Keratinocyte (primary cell): ENCODE measurements around the gene DENND6A.

ENCODE experiments used
- EZH2 ChIP-seq: IDR thresholded peaks from one replicate; pipeline ENCODE4 v1.6.1; 2012; ENCODE audit warnings: inconsistent platforms, mild to moderate bottlenecking, low read length, moderate library complexity
- TF ChIP-seq, protein P1 (sequence below), 3 experiments: IDR thresholded peaks in 1 of 3; conservative IDR thresholded peaks in 1 of 3; optimal IDR thresholded peaks in 1 of 3; 2 replicates in 2 of 3; 3 replicates in 1 of 3; pipeline versions ENCODE3 to v1.5.1; 2011; ENCODE audit warnings: low read length in 3 of 3, mild to moderate bottlenecking in 3 of 3, moderate library complexity in 2 of 3, control low read depth in 1 of 3, inconsistent platforms in 1 of 3; ENCODE audit not compliant: insufficient read depth in 2 of 3; ENCODE audit errors: extremely low read depth in 1 of 3

DNA sequence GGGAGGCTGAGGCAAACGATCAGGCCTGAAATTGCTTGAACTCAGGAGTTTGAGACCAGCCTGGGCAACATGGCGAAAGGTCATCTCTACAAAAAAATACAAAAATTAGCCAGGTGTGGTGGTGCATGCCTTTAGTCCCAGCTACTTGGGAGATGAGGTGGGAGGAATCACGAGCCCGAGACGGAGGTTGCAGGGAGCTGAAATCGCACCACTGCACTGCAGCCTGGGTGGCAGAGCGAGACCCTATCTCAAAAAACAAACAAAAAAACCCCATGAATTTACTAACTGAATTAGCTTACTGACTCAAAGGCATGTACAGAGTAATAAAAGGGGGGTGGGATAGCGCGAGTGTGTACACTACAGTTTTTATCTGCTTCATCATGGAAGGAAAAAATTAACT lies 115.1 kb downstream of the DENND6A start:
- TF ChIP-seq, protein P1, sequence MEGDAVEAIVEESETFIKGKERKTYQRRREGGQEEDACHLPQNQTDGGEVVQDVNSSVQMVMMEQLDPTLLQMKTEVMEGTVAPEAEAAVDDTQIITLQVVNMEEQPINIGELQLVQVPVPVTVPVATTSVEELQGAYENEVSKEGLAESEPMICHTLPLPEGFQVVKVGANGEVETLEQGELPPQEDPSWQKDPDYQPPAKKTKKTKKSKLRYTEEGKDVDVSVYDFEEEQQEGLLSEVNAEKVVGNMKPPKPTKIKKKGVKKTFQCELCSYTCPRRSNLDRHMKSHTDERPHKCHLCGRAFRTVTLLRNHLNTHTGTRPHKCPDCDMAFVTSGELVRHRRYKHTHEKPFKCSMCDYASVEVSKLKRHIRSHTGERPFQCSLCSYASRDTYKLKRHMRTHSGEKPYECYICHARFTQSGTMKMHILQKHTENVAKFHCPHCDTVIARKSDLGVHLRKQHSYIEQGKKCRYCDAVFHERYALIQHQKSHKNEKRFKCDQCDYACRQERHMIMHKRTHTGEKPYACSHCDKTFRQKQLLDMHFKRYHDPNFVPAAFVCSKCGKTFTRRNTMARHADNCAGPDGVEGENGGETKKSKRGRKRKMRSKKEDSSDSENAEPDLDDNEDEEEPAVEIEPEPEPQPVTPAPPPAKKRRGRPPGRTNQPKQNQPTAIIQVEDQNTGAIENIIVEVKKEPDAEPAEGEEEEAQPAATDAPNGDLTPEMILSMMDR (optimal IDR thresholded peaks at IDR 0.05 in 1 of 3, IDR thresholded peaks at IDR 0.05 in 1 of 3, conservative IDR thresholded peaks at IDR 0.05 in 1 of 3; ENCODE audit: extremely low read depth in 1 of 3, insufficient read depth in 2 of 3, low read length in 3 of 3): no peak
- TF ChIP-seq EZH2: no peak
